ENCODE results near the gene PPP1R10. TPM values are rescaled to one million over a fixed set of nuclear protein-coding genes. Genes with fewer than 3 reads are reported as not detected.
"Not testable (repeated sequence)": the region's sequence is repeated elsewhere in the genome, so short reads cannot be mapped to it uniquely, and the experiment has no call there.

The PPP1R10 gene
- total RNA-seq: 68.8 TPM
- long read RNA-seq, full-length matches to known transcripts: 1 of 34 reads
- long read RNA-seq, partial matches to known transcripts: 32 of 34 reads
- long read RNA-seq, other reads (novel, unspliced or antisense): 1 of 34 reads

GRCh38 chr6:30616811-30617564, at the start of gene PPP1R10:
PPP1R10 (minus strand) TSS chr6:30617243; CDS start chr6:30609944, 7,299 bp downstream.
- no peak for TF ChIP-seq CTCF (IDR thresholded peaks at IDR 0.05)
- Histone ChIP-seq H3K4me1 (peaks cover 37% of the 10 kb centered on the region), H3K36me3 (peaks cover 40% of the 10 kb centered on the region), H3K4me3 (peak within 1 kb of the TSS; percentile 83), H3K27ac (peak within 1 kb of the TSS; percentile 94), H3K9me3 (no peaks in the 10 kb centered on the region), H3K27me3 (ENCODE audit: low read depth) (no peaks in the 10 kb centered on the region)
- peak; percentile 91 to 96 for ATAC-seq
- intact Hi-C loops (cut with DNase I): no loop called here
- peak; percentile 98 for DNase-seq

GRCh38 chr6:30666300-30666699, 49.3 kb upstream of the PPP1R10 start:
- intact Hi-C loops (cut with DNase I); H3K27me3 ChIP-seq (ENCODE audit: low read depth); DNase-seq; H3K4me3 ChIP-seq; H3K27ac ChIP-seq; H3K9me3 ChIP-seq; H3K4me1 ChIP-seq; ATAC-seq: not testable (repeated sequence)
- peaks cover 97% of the 10 kb centered on the region for H3K36me3 ChIP-seq

GRCh38 chr6:30664994-30665767, 48.1 kb upstream of the PPP1R10 start:
- no peak overlapping the region for H3K4me3 ChIP-seq
- H3K9me3 ChIP-seq: no peaks in the 10 kb centered on the region
- intact Hi-C loops (cut with DNase I): no loop called here
- TF ChIP-seq CTCF (IDR thresholded peaks at IDR 0.05): no peak
- no peak overlapping the region for H3K27ac ChIP-seq
- no peak for DNase-seq
- no peaks in the 10 kb centered on the region for H3K4me1 ChIP-seq
- H3K27me3 ChIP-seq (ENCODE audit: low read depth): no peaks in the 10 kb centered on the region
- peaks cover 99% of the 10 kb centered on the region for H3K36me3 ChIP-seq
- ATAC-seq: no peak

GRCh38 chr6:30657922-30658321, 40.9 kb upstream of the PPP1R10 start:
- H3K9me3 ChIP-seq; H3K27ac ChIP-seq; ATAC-seq; H3K4me3 ChIP-seq; intact Hi-C loops (cut with DNase I); H3K4me1 ChIP-seq; DNase-seq; H3K27me3 ChIP-seq (ENCODE audit: low read depth): not testable (repeated sequence)
- H3K36me3 ChIP-seq: peaks cover 100% of the 10 kb centered on the region

GRCh38 chr6:30657454-30657853, 40.4 kb upstream of the PPP1R10 start:
- intact Hi-C loops (cut with DNase I): no loop called here
- Histone ChIP-seq H3K4me3 (no peak overlapping the region), H3K27ac (no peak overlapping the region)

More at GRCh38 chr6:30657454-30657853, 40.4 kb upstream of the PPP1R10 start:
- H3K27me3 ChIP-seq (ENCODE audit: low read depth): no peaks in the 10 kb centered on the region
- no peaks in the 10 kb centered on the region for H3K9me3 ChIP-seq
- DNase-seq: no peak
- TF ChIP-seq CTCF (IDR thresholded peaks at IDR 0.05): no peak
- no peak for ATAC-seq
- peaks cover 100% of the 10 kb centered on the region for H3K36me3 ChIP-seq
- no peaks in the 10 kb centered on the region for H3K4me1 ChIP-seq
